ENCODE measurements around the gene B9D2.
"Not testable (repeated sequence)": the region's sequence is repeated elsewhere in the genome, so short reads cannot be mapped to it uniquely, and the experiment has no call there.

Gene B9D2, protein sequence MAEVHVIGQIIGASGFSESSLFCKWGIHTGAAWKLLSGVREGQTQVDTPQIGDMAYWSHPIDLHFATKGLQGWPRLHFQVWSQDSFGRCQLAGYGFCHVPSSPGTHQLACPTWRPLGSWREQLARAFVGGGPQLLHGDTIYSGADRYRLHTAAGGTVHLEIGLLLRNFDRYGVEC

DNA sequence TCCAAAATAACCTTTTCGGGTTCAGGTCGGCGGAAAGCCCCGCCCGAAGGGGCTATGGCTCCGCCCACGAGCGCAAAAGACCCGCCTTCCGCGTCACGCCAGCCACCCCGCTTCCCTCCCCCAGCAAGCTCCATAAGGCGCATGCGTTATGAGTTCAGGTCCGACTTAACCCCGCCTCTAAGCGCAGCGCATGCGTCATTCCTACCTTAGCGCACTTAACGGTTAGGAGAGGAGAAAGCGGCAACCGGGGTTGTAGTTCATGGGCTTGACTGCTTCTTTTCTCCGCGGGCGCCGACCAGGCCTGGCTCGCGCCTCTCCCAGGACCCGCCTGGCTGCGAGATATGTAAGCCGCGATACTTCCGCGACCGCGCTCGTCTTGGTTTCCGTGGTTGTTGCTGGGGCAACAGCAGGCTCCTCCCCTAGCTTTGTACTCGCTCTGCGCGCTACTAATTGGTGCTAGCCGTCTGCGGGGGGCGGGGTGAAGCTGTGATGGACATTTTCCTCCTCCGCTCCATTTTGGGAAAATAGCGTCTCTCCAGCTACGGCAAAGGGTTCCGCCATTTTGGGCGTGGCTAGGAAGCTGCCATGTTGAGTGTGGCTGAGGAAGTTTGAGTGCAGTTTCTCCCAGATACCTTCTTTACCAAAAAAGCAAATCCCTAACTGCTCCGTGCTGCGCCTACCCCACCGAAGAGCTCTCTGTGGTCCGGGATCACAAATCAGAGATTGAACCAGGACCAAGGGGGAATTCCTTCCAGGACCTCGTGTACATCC is at the start of gene B9D2:
Gene B9D2, minus strand, starts transcription at position 397 of the 771 bp plus-strand sequence. CDS start 630 bp downstream, outside the sequence.
- DNase-seq: peak; percentile 95

DNA sequence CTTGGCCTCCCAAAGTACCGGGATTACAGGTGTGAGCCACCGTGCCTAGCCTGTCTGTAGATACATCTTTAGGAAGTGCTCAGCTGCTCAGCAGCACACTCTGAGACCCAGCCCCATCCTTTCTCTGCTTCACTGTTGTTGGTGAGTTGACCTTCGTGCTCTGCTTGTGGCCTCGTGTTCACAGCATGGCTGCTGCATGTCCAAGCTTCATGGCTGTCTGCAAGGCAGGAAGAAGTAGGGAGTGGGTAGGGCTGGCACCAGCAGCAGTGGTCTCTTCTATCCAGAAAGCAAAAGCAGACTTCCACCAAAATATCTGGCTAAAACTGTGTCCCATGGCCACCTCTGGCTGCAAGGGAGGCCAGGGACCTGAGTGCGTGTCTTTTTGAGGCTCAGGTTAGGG is 49.0 kb upstream of the B9D2 start:
- DNase-seq: no peak

DNA sequence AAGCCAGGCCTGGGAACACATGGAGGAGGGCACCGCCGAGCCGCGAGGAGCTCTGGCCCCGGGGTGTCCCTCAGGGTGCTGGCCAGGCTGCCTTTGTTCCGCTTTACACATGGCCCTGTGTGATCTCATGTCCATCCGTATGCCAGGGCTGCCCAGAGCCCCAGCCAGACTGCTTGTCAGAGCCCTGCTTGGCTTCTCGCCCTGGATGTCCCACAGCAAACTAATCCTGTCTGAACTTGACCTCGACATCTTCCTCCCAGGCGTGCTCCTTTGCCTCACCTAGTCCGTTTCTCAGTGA is 48.0 kb upstream of the B9D2 start:
- no peak for DNase-seq

DNA sequence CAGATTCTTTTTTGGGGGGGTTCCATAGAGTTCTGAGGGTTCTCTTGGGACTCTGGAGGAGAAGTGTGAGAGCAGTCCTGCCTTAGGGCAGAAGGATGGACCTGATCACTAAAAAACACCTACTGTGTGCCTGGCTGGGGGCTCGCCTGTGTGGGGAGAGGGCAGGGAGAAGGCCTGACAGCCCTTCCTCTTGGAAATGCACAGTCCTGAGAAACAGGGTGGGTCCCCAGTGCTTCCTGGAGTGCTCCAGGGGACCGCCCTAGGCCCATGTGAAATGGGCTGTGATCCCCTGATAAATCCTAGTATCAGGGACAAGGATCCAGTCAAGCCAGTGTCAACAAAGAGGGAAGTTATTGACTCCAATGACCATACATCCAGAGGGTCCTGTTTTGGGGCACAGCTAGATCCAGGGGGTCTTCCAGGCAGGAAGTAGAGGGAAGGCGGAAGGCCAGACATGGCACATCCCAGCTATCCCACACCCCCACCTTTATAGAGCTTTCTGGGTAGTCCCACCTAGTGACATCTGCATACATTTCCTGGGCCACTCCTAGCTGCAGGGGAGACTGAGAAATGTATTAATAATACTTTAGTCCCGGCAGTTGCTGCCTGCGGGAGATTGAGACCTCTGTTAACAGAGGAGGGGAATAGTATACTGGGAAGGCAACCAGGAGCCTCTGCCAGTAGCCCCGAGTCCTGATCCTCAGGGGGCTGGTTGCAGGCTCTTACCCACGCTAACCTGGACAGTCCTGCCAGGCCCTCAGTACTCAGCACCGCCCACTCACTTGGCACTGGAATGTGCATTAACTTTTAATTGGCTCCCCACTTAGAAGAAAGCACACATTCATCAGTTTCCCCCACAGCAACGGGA is 47.4 kb upstream of the B9D2 start:
- no peak for DNase-seq

DNA sequence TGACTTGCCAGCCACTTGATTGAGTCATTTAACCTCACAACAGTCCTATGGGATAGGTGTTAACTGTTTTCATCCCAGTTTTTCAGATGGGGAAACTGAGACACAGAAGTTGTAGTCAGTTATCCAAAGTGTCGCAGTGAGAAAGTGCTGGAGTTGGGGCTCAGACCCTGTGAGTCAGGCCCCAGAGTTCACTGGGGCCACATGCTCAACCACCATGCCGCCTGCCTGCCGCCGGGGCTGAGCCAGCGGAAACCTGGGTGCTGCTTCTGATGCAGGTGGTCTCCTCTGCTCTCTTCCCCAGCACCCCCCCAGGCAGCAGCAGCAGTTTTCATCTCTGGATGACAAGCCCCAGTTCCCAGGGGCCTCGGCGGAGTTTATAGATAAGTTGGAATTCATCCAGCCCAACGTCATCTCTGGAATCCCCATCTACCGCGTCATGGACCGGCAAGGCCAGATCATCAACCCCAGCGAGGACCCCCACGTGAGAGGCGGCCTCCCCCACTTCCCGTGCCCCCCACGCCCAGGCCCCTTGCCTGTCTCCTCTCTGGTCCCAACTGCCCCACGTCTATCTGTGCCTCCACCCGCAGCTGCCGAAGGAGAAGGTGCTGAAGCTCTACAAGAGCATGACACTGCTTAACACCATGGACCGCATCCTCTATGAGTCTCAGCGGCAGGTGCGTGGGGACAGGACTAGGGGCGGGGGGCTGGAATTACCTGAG is 46.5 kb upstream of the B9D2 start:
- DNase-seq: no peak

DNA sequence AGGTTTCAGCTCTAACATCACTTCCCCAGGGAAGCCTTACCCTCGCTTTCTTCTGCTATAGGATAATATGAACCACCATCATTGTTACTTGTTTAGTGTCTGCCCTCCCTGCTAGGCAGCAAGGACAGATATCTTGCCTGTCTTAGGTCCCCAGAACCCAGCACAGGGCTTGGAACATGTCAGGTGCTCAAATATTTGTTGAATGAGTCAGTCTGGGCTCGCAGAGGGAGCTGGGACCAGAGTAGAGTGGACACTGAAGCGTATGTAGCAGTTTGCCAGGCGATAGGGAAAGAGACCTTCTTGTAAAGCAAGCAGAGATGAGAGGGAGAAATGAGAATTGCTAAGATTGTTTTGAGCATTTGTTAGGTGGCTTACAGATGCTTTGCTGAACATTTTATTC is 45.3 kb upstream of the B9D2 start:
- no peak for DNase-seq

DNA sequence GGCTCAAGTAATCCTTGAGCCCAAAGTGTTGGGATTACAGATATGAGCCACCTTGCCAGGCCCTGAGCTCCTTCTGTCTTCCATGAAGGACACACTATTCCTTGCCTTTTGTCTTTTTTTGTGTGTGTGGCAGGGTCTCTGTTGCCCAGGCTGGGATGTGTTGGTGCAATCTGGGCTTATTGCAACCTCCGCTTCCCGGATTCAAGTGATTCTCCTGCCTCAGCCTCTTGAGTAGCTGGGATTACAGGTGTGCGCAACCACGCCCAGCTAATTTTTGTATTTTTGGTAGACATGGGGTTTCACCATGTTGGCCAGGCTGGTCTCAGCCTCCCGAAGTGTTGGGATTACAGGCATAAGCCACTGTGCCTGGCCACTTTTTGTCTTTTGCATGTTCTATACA is 44.9 kb upstream of the B9D2 start:
- DNase-seq: not testable (repeated sequence)

DNA sequence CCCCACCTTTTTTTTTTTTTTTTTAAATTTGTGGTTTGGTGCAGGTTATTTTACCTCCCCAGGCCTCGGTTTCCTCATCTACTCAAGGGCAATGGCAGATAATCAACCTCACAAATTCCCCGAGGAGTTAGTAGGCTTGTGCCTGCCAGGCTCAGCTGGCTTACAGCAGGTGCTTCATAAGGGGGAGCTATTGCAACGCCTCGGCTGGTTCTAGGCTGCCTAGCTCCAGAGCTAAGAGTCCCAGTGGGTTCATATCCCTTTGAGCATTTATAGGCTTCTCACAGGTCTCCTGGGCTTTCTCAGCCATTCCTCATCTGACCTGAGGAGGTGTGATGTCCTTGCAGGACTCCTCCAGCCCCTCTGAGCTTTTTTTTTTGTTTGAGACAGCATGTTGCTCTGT is 44.3 kb upstream of the B9D2 start:
- no peak for DNase-seq

DNA sequence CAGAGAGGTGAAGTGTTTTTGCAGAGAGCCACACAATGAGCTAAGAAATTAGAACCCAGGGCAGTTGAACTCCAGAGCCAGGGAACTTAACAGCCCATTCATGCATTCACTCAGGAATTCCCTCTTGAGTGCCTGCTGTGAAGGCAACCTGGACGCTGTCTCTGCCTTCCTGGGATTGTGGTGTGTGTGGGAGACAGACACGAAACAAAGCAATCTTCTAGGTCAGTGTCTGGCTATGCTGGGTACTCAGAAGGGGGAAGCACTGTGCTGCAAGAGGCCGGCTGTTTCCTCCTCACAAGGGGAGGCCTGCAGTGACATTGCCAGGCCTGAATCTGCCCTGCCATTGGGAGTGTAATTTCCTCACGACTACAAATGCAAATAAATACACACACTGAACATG is 43.3 kb upstream of the B9D2 start:
- DNase-seq: no peak

DNA sequence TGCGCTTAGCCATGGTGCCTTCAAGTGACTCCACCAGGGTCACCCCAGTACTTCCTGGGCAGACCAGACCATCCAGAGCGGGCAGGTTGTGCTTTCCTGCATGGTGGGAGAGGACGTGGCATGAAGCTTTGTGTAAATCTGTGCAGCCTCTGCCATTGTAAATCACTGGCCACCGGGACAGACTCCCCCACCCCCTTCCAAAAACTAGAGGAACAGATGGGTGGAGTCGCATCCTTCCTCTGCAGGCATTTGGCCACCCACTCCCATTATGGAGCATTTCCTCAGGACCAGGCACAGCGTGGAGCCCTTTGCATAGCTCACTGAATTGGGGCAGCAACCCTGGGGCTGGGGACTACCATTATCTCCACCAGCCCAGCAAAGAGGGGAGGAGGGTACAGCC is 41.8 kb upstream of the B9D2 start:
- DNase-seq: no peak

DNA sequence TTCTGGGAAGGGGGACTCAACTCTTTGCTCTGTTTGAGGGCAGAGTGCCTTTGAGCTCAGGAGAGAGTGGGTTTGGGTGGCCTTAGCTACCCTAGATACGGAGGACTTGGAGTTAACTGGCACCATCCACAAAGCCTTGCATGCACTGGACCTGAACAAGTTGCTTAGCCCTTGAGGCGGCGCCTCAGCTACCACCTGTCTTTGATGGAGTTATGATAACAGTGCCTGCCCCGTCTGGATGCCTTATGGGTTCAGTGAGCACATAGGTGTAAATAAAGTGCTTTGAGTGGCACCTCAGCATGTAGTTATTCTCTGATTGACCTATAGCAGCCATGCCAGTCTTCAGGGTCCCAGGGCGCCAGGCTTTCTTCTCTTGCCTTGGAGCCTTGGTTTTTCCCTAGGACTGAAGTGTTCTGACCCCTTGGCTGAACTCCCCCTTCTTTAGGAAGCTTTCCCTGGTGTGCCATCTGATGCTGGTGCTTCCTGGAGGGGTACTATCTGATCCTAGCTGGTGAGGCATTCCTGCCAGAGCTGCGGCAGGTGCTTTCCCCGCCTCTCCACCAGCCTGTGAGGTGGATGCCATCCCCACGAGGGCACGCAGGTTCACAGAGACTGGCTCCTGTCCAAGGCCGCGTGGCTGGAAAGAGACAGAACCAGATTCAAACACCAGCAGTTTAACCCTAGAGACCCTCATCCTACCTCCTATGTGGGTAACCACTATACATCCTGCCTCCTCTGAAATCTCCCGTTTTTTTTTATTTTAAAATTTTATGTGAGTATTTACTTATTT is 39.4 kb upstream of the B9D2 start:
- no peak for DNase-seq

DNA sequence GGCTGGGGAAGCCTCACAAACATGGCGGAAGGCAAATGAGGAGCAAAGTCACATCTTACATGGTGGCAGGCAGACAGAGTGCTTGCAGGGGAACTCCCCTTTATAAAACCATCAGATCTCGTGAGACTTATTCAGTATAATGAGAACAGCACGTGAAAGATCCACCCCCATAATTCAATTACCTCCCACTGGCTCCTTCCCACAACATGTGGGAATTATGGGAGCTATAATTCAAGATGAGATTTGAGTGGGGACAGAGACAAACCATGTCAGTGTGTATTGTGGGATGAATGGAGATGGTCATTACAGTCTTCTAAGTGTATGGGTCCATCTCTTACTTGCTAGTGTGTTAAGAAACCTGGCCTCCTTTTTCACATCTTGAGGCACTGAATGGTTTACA is 38.1 kb upstream of the B9D2 start:
- DNase-seq: no peak

DNA sequence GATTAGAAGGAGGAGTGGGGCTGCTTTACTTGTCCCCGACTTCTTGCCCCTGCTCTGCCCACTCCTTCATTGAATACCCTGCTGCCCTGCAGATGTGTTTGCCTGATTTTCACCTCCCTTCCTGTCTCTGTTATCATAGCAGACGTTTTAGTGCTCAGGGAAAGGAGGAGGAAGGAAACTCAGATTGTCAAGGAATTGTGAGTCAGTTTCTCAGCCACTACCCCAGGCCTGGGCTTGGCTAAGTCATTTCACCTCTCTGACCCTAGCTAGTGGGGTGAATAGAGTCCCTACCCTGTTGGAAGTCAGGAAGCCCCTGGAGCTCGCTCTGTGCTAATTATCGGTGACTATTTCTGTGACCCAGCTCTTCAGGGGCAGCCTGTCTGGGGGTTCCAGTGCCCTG is 37.5 kb upstream of the B9D2 start:
- no peak for DNase-seq

DNA sequence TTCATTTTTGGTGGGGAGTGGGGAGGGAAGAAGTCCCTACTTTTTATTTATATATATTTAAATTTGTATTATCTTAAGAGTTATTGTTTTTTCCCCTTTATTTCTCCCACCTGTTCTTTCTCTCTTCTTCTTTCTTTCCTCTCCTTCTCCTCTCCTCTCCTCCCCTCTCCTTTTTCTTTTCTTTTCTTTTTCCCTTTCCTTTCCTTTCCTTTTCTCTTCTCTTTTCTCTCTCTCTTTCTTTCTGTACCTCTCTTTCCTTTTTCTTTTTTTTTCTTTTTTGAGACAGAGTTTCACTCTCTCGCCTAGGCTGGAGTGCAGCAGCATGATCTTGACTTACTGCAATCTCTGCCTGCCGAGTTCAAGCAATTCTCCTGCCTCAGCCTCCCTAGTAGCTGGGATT is 35.6 kb upstream of the B9D2 start:
- DNase-seq: no peak

DNA sequence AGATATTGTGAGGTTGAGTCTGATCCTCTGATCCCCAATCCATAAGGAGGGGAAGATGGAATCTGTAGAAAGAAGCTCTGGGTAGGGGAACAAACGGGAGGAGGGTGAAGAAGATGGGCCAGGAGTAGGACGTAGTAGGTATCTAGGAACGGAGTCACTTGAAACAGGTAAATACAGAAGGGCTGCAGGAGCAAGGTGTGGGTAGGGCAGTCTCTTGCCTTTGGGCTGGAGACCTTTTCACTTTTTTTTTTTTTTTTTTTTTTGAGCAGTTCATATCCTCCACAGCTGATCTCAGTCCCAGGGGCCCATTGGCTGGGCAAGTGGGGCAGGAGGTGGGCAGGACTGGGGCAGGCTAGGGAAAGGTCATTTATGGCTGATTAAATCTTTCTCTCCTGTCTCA is 35.1 kb upstream of the B9D2 start:
- no peak for DNase-seq

DNA sequence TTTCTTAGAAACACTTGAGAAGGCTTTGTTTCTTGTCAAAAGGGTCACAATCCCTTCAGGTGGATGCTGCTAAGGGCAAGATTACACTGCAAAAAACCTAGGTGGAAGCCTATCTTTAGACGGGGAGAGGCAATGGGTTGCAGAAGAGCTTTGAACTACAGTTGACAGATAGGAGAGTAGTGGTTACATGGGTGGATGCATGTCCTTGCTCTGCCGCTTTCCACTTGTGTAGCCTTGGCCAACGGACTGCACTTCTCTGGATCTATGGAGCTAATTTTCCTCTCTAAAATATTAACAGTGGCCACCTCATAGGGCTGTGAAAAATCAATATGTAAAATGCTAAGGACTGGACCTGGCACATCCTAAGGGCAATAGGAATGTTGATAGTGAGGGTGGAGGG is 34.6 kb upstream of the B9D2 start:
- no peak for DNase-seq

DNA sequence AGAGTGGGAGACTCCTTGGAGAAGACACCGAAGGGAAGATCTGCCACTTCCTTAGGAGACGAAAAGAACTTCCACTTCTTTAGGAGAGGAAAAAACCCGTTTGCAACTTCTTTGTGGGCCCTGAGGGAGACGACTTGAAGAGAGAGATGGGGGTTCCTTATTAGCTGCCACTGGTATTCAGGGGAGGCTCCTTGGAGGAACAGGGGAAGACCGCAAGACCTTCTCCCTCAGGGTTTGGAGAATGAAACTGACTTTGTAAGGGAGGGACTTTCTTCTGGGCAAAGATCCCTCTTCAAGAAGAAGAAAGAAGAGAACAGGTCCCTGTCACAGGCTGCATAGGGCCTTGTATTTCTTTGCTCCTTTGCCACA is 34.1 kb upstream of the B9D2 start:
- DNase-seq: no peak

DNA sequence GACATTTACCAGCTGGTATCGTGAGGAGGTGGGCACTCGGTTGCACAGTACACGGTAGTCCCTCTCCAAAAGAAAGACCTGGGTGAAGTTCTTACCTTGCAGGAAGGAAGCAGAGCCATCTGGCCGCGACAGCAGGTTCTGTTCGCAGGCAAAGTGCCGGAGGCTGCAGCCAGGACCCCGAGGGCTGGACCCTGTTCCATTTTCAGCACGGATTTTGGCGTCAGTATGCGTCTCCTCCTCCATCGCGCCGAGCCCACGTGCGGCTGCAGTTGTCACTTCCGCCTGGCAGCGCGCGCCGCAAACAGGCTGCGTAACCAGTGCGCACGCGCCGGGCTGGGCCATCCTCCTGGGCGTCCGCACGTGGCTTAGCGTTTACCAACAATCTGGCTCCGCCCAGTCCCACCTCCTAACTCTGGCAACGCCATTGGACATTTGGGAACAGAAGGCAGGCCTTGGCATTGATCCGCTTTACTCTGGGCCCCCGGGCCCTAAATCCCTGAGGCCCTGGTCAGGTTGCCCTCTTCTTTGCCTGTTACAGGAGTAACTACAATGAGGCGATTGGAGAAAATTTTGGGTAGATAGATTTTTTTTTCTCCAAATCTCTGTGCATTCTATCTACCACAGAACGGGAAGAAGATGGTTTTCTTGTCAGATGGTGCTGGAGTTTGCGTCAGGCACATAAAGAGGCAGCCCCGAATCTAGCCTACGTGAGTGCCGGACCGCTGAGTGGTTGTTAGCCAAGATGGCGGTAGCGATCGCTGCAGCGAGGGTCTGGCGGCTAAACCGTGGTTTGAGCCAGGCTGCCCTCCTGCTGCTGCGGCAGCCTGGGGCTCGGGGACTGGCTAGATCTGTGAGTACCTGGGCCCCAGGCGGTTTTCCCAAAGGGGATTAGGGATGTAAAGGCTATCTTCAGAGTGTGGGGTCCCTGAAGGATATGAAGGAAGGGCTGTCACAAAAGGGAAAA is 33.4 kb upstream of the B9D2 start, which contains the start of the genes BCKDHA and EXOSC5:
Gene BCKDHA, plus strand, starts transcription at position 733 of the 964 bp plus-strand sequence. Its CDS starts 10 bp downstream, at position 743.
Gene EXOSC5, minus strand, starts transcription at position 274 of the 964 bp plus-strand sequence. Its CDS starts 31 bp downstream, at position 243.
- peak; percentile 97 for DNase-seq

DNA sequence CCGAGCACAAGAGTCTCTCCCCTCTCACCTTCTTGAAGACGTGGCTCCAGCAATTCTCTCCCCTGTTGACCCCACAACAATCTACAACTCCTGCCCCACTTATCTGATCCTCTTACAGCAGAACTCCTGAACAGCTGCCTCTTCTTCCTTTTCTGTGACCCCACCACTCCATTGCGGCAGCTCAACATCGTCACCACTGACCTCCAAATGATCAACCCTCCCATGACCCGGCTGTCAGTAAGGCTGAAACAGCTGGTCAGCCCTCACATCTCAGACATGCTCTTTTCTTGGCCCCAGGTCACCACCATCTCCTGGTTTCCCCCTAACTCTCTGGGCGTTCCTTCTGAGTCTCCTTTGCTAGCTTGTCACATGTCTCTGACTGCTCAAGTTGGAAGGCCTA is 31.4 kb upstream of the B9D2 start:
- no peak for DNase-seq

DNA sequence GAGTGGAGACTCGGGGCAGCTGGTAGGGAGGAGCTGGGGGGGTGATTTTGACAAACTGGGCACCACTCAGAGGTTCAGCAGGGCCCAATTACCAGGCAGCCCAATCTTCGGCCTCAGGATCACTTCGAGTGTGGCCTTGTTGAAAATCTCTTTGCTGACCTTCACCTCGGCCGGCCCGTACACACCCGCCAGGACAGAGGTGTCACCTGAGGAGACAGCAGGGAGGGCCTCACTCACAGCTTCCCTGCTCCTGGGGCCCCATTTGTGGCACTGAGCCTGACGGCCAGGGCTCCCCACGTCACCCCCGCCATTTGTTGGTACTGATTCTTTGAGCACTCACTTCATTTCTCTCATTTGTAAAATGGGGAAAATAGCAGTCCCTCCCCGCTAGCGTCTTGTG is 28.8 kb upstream of the B9D2 start:
- DNase-seq: no peak

DNA sequence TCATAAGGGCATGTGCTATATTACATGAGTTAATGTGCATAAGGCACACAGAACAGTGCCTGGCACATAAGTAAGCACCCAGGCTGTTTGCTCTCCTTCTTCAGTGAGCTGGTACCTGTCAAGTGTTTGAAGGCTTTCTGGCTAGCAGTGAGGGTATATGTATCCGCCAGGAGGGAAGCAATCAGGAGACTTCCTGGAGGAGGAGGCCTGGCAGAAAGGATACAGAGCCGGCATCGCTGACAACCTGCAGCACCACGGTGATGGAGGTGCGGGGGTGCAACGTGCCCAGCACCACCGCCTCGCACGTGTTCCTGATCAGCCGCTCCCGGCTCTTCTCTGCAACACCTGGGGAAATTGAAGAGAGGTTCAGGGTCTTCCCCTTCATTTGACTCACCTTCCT is 27.7 kb upstream of the B9D2 start:
- DNase-seq: no peak
